A673 (cell line): ENCODE measurements around the gene OGG1.
A peak's percentile ranks its signal among the peaks of the same experiment; 100 is the strongest.

Experiments used
- EZH2 ChIP-seq: fragments of 200-600 bp; sonication (generic); IDR thresholded peaks from 2 replicates; pipeline ENCODE4 v1.6.1; 2017; ENCODE audit warnings: borderline replicate concordance, low read depth, mild to moderate bottlenecking, mixed read lengths, antibody characterized with exemption, low read length; ENCODE audit not compliant: poor library complexity, severe bottlenecking
- TF ChIP-seq, protein P1 (sequence below): fragments of 300-800, 200-600 bp; sonication (generic); conservative IDR thresholded peaks from 2 replicates; pipeline ENCODE4 v1.5.1; 2017; ENCODE audit warnings: low read depth, mild to moderate bottlenecking, antibody characterized with exemption, low read length, moderate library complexity, mixed read lengths

DNA sequence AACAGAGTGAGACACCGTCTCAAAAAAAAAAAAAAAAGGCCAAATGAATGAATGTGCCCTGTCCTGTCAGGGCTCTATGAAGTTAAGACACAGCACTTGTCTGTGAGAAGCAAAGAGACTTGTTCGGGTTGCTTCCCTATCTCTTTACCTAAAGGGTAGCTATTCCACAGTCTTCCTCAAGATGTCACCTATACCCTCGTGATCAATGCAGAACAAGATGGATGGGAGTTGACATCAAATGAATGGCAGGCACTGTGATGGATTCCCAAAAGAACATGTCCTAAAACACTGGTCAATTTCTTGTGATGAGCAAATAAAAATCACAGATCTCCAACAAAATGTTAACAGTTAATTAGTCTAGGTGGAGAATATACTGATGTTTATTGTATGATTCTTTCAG lies 33.0 kb downstream of the OGG1 start:
- TF ChIP-seq, protein P1, sequence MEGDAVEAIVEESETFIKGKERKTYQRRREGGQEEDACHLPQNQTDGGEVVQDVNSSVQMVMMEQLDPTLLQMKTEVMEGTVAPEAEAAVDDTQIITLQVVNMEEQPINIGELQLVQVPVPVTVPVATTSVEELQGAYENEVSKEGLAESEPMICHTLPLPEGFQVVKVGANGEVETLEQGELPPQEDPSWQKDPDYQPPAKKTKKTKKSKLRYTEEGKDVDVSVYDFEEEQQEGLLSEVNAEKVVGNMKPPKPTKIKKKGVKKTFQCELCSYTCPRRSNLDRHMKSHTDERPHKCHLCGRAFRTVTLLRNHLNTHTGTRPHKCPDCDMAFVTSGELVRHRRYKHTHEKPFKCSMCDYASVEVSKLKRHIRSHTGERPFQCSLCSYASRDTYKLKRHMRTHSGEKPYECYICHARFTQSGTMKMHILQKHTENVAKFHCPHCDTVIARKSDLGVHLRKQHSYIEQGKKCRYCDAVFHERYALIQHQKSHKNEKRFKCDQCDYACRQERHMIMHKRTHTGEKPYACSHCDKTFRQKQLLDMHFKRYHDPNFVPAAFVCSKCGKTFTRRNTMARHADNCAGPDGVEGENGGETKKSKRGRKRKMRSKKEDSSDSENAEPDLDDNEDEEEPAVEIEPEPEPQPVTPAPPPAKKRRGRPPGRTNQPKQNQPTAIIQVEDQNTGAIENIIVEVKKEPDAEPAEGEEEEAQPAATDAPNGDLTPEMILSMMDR: peak; percentile 36; the same call in 1 of the 2 replicates
- no peak for TF ChIP-seq EZH2
